ENCODE data around the gene GCC2. TPM values are rescaled to one million over a fixed set of nuclear protein-coding genes. Genes with fewer than 3 reads are reported as not detected.

GCC2 gene
- total RNA-seq, 1 donor, result 8.1 TPM

Small RNAs within 50 kb of the gene (small RNA-seq; reads per million reads assigned to genes)
- gene SMIM12P1, result not detected

Other genes starting within 250 kb of the GCC2 start
- not detected for gene SULT1C3, start 209.2 kb upstream of the GCC2 start, total RNA-seq
- gene SULT1C2, start 160.3 kb upstream of the GCC2 start, total RNA-seq, result under 0.01 TPM
- gene SULT1C4, start 71.3 kb upstream of the GCC2 start, total RNA-seq, result 9.4 TPM
- 198 TPM for gene LIMS1, start 85.3 kb downstream of the GCC2 start, total RNA-seq